Prostate gland (tissue), 2 donors: ENCODE data around the gene CRYGC. TPM values are rescaled to one million over a fixed set of nuclear protein-coding genes. Genes with fewer than 3 reads are reported as not detected.

Experiments
- DNase-seq: peaks from one replicate; pipeline ENCODE4 v3.0.0-alpha.2; 2019; ENCODE audit warnings: low spot score
- H3K27ac ChIP-seq, 2 donors: fragments of 200-600 bp; sonication (generic); 2 replicates each; pipeline ENCODE4 v1.5.1; 2017 to 2019
- H3K27me3 ChIP-seq: fragments of 200-600 bp; sonication (generic); replicated peaks from 2 replicates; pipeline ENCODE4 v1.5.1; 2019; ENCODE audit not compliant: insufficient read depth
- H3K36me3 ChIP-seq, 2 donors: fragments of 200-600 bp; sonication (generic); 1 replicate in 1 of 2; 2 replicates in 1 of 2; pipeline versions ENCODE4 v1.5.1 to v1.8.1; 2017 to 2019
- H3K4me1 ChIP-seq: fragments of 200-600 bp; sonication (generic); replicated peaks from 2 replicates; pipeline ENCODE4 v1.5.1; 2019
- H3K4me3 ChIP-seq, 2 donors: fragments of 200-600 bp; sonication (generic); 2 replicates each; pipeline ENCODE4 v1.5.1; 2017 to 2019
- H3K9me3 ChIP-seq: fragments of 200-600 bp; sonication (generic); 2 replicates; pipeline ENCODE4 v1.5.1; 2017
- CTCF ChIP-seq, 4 experiments: fragments of 200-600 bp in 2 of 4; fragments of 450-650 bp in 2 of 4; sonication (generic) in 2 of 4; IDR thresholded peaks; 1 replicate in 3 of 4; 2 replicates in 1 of 4; pipeline ENCODE4 v1.5.1; 2016 to 2019; ENCODE audit warnings: antibody characterized with exemption in 4 of 4, mild to moderate bottlenecking in 2 of 4, moderate library complexity in 2 of 4
- POLR2A ChIP-seq: fragments of 450-650 bp; IDR thresholded peaks from one replicate; pipeline ENCODE4 v1.6.1; 2016; ENCODE audit warnings: antibody characterized with exemption, mild to moderate bottlenecking
- POLR2AphosphoS5 ChIP-seq: sonication (generic); formaldehyde crosslinking; IDR thresholded peaks from one replicate; pipeline ENCODE4 v1.6.1; 2017; ENCODE audit warnings: antibody characterized with exemption
- WGBS: methylation state at CpG from one replicate; pipeline ENCODE4 v1.1.5; 2018; 5-methylcytosine and 5-hydroxymethylcytosine counted together
- intact Hi-C: fragments of 100-400 bp; cut with DNase I; formaldehyde crosslinking; loops from one replicate; pipeline ENCODE4 v1.14.2; 2022
- total RNA-seq, 2 donors: library from RNA; depleted of rRNA; stranded (reverse); fragments of >200 nt; gene quantifications; one replicate each; pipeline ENCODE4 v1.1.0, GENCODE V29; 2016

Gene CRYGC
- total RNA-seq, 2 donors from 2014 or later: 1.3 TPM; not detected in 1

GRCh38 chr2:208153156-208153555 is 23.5 kb upstream of the CRYGC start:
- no peak for DNase-seq
- H3K27ac ChIP-seq: no peak overlapping the region
- intact Hi-C loops: no loop called here
- H3K9me3 ChIP-seq: no peaks in the 10 kb centered on the region
- H3K4me3 ChIP-seq: no peak overlapping the region
- TF ChIP-seq POLR2A (no peak), CTCF (IDR thresholded peaks at IDR 0.05) (no peak), POLR2AphosphoS5 (no peak)
- H3K36me3 ChIP-seq: no peaks in the 10 kb centered on the region
- H3K27me3 ChIP-seq: no peaks in the 10 kb centered on the region
- H3K4me1 ChIP-seq: no peaks in the 10 kb centered on the region

- WGBS: 100% methylated on average over 1 of the region's 1 CpG
- Histone ChIP-seq H3K4me3 (no peak overlapping the region), H3K36me3 (no peaks in the 10 kb centered on the region), H3K4me1 (no peaks in the 10 kb centered on the region), H3K9me3 (no peaks in the 10 kb centered on the region), H3K27ac (no peak overlapping the region), H3K27me3 (no peaks in the 10 kb centered on the region)
- DNase-seq: no peak
- intact Hi-C loops: no loop called here
- TF ChIP-seq POLR2A (no peak), POLR2AphosphoS5 (no peak), CTCF (IDR thresholded peaks at IDR 0.05) (no peak)
These were observed 21.3 kb upstream of the CRYGC start for GRCh38 chr2:208150956-208151355.

- no peak overlapping the region for H3K27ac ChIP-seq
- no peak overlapping the region for H3K4me3 ChIP-seq
- intact Hi-C loops: no loop called here
- H3K4me1 ChIP-seq: no peaks in the 10 kb centered on the region
- no peaks in the 10 kb centered on the region for H3K27me3 ChIP-seq
- H3K36me3 ChIP-seq: no peaks in the 10 kb centered on the region
- TF ChIP-seq CTCF (IDR thresholded peaks at IDR 0.05) (no peak), POLR2A (no peak), POLR2AphosphoS5 (no peak)
- no peak for DNase-seq
- no peaks in the 10 kb centered on the region for H3K9me3 ChIP-seq
These were observed 20.5 kb upstream of the CRYGC start for GRCh38 chr2:208150094-208150493.

- Histone ChIP-seq H3K9me3 (no peaks in the 10 kb centered on the region), H3K36me3 (no peaks in the 10 kb centered on the region), H3K4me1 (no peaks in the 10 kb centered on the region), H3K4me3 (no peak overlapping the region), H3K27ac (no peak overlapping the region), H3K27me3 (no peaks in the 10 kb centered on the region)
- 80% methylated on average over 2 of the region's 2 CpGs for WGBS
- intact Hi-C loops: no loop called here
- DNase-seq: no peak
- no peak for TF ChIP-seq POLR2A
These were observed 19.2 kb upstream of the CRYGC start for GRCh38 chr2:208148803-208149202.

GRCh38 chr2:208147759-208148158 is 18.1 kb upstream of the CRYGC start:
- 73% methylated on average over 3 of the region's 3 CpGs for WGBS
- intact Hi-C loops: no loop called here
- Histone ChIP-seq H3K4me1 (no peaks in the 10 kb centered on the region), H3K9me3 (no peaks in the 10 kb centered on the region), H3K27ac (no peak overlapping the region), H3K4me3 (no peak overlapping the region), H3K36me3 (no peaks in the 10 kb centered on the region), H3K27me3 (no peaks in the 10 kb centered on the region)
- TF ChIP-seq CTCF (IDR thresholded peaks at IDR 0.05) (no peak), POLR2A (no peak)
- DNase-seq: no peak
